ENCODE measurements around the gene LBHD2. TPM values are rescaled to one million over a fixed set of nuclear protein-coding genes. Genes with fewer than 3 reads are reported as not detected.

Gene LBHD2
- total RNA-seq, 2 experiments from 2014 or later: not detected

GRCh38 chr14:103066399-103066798 is 17.6 kb upstream of the LBHD2 start:
- Histone ChIP-seq H4K20me1 (ENCODE audit: insufficient read depth, low read length) (no peaks in the 10 kb centered on the region), H3K36me3 (ENCODE audit: insufficient read depth, low read length) (no peaks in the 10 kb centered on the region), H3K79me2 (ENCODE audit: insufficient read depth, low read depth, low read length) (no peaks in the 10 kb centered on the region), H3K4me2 (ENCODE audit: low read length) (no peak overlapping the region), H3K9me3 (ENCODE audit: low read length) (no peaks in the 10 kb centered on the region), H3K4me1 (ENCODE audit: insufficient read depth, low read length, poor library complexity, severe bottlenecking) (no peaks in the 10 kb centered on the region), H3K27ac (ENCODE audit: low read depth, low read length, poor library complexity, severe bottlenecking) (no peak overlapping the region), H3K4me3 (ENCODE audit: low read depth, low read length, poor library complexity, severe bottlenecking) (no peak overlapping the region), H3K9me2 (ENCODE audit: insufficient read depth, low read length) (no peaks in the 10 kb centered on the region), H2AFZ (ENCODE audit: low read length) (no peak overlapping the region)
- no TSS peak for BruUV-seq (replicated peaks)
- DNase-seq (ENCODE audit: low spot score): no peak
- intact Hi-C loops (cut with micrococcal nuclease; ENCODE audit: unreplicated experiment): no loop called here
- ChIA-PET POLR2A (no interaction called here), CTCF (ENCODE audit: unreplicated experiment) (no interaction called here)
- TF ChIP-seq CTCF (conservative IDR thresholded peaks at IDR 0.05; ENCODE audit: low read length): no peak
- TF ChIP-seq EZH2phosphoT487 (IDR thresholded peaks at IDR 0.05; ENCODE audit: borderline replicate concordance, low read depth, low read length): no peak

- intact Hi-C loops (cut with micrococcal nuclease; ENCODE audit: unreplicated experiment): no loop called here
- Histone ChIP-seq H3K9me3 (ENCODE audit: low read length) (no peaks in the 10 kb centered on the region), H3K4me1 (ENCODE audit: insufficient read depth, low read length, poor library complexity, severe bottlenecking) (no peaks in the 10 kb centered on the region), H4K20me1 (ENCODE audit: insufficient read depth, low read length) (no peaks in the 10 kb centered on the region), H3K4me3 (ENCODE audit: low read depth, low read length, poor library complexity, severe bottlenecking) (no peak overlapping the region), H3K4me2 (ENCODE audit: low read length) (no peak overlapping the region), H3K9me2 (ENCODE audit: insufficient read depth, low read length) (no peaks in the 10 kb centered on the region), H3K27ac (ENCODE audit: low read depth, low read length, poor library complexity, severe bottlenecking) (no peak overlapping the region), H3K79me2 (ENCODE audit: insufficient read depth, low read depth, low read length) (no peaks in the 10 kb centered on the region), H3K36me3 (ENCODE audit: insufficient read depth, low read length) (no peaks in the 10 kb centered on the region), H2AFZ (ENCODE audit: low read length) (no peak overlapping the region)
- ChIA-PET POLR2A (interaction anchor here (0.6 kb wide), 1 partner anchor 121 kb away, joined by 3 read pairs; no protein-coding TSS in a partner anchor), CTCF (ENCODE audit: unreplicated experiment) (no interaction called here)
- TF ChIP-seq EZH2phosphoT487 (IDR thresholded peaks at IDR 0.05; ENCODE audit: borderline replicate concordance, low read depth, low read length): no peak
- no peak for TF ChIP-seq CTCF (conservative IDR thresholded peaks at IDR 0.05; ENCODE audit: low read length)
- no TSS peak for BruUV-seq (replicated peaks)
- DNase-seq (ENCODE audit: low spot score): no peak
These were observed 16.6 kb upstream of the LBHD2 start for GRCh38 chr14:103067231-103067954.

GRCh38 chr14:103068351-103069073 is 15.5 kb upstream of the LBHD2 start:
- ChIA-PET POLR2A (no interaction called here), CTCF (ENCODE audit: unreplicated experiment) (no interaction called here)
- H3K27ac ChIP-seq (ENCODE audit: low read depth, low read length, poor library complexity, severe bottlenecking): no peak overlapping the region
- intact Hi-C loops (cut with micrococcal nuclease; ENCODE audit: unreplicated experiment): no loop called here
- H3K9me2 ChIP-seq (ENCODE audit: insufficient read depth, low read length): no peaks in the 10 kb centered on the region
- no peaks in the 10 kb centered on the region for H3K9me3 ChIP-seq (ENCODE audit: low read length)
- H3K4me1 ChIP-seq (ENCODE audit: insufficient read depth, low read length, poor library complexity, severe bottlenecking): no peaks in the 10 kb centered on the region
- no peak overlapping the region for H3K4me3 ChIP-seq (ENCODE audit: low read depth, low read length, poor library complexity, severe bottlenecking)
- H3K79me2 ChIP-seq (ENCODE audit: insufficient read depth, low read depth, low read length): no peaks in the 10 kb centered on the region
- no peak overlapping the region for H2AFZ ChIP-seq (ENCODE audit: low read length)
- BruUV-seq (replicated peaks): no TSS peak
- no peaks in the 10 kb centered on the region for H4K20me1 ChIP-seq (ENCODE audit: insufficient read depth, low read length)
- DNase-seq (ENCODE audit: low spot score): no peak
- TF ChIP-seq CTCF (conservative IDR thresholded peaks at IDR 0.05; ENCODE audit: low read length) (no peak), EZH2phosphoT487 (IDR thresholded peaks at IDR 0.05; ENCODE audit: borderline replicate concordance, low read depth, low read length) (no peak)
- no peaks in the 10 kb centered on the region for H3K36me3 ChIP-seq (ENCODE audit: insufficient read depth, low read length)
- H3K4me2 ChIP-seq (ENCODE audit: low read length): no peak overlapping the region

Measured in OCI-LY7 (cell line).